Dendritic cell treated with granulocyte-macrophage colony-stimulating factor and Interleukin-4, amounts not matched to agents 40 ng/mL and 50 ng/mL, for 4 days (primary cell): Measurements from ENCODE around the gene CFAP141.
A peak's percentile ranks its signal among the peaks of the same experiment; 100 is the strongest.
"Not testable (repeated sequence)": the region's sequence is repeated elsewhere in the genome, so short reads cannot be mapped to it uniquely, and the experiment has no call there.

Experiments used
- H3K27ac Mint-ChIP-seq: one replicate; pipeline ENCODE4 v1.8.0; 2022; ENCODE audit warnings: mild to moderate bottlenecking, mixed read lengths
- H3K27me3 Mint-ChIP-seq: one replicate; pipeline ENCODE4 v1.8.0; 2022; ENCODE audit warnings: mild to moderate bottlenecking, mixed read lengths
- H3K36me3 Mint-ChIP-seq: one replicate; pipeline ENCODE4 v1.8.0; 2022; ENCODE audit warnings: low read depth, mixed read lengths
- H3K4me1 Mint-ChIP-seq: one replicate; pipeline ENCODE4 v1.8.0; 2022; ENCODE audit warnings: low read depth, mixed read lengths
- H3K4me3 Mint-ChIP-seq: one replicate; pipeline ENCODE4 v1.8.0; 2022; ENCODE audit warnings: mild to moderate bottlenecking, moderate library complexity, mixed read lengths
- H3K9me3 Mint-ChIP-seq: one replicate; pipeline ENCODE4 v1.8.0; 2022; ENCODE audit warnings: mixed read lengths
- intact Hi-C: fragments of 100-400 bp; cut with micrococcal nuclease; formaldehyde crosslinking; loops from one replicate; pipeline ENCODE4 v1.15.0; 2022

CFAP141 gene

GRCh38 chr1:154221278-154222001 is 15.3 kb upstream of the CFAP141 start:
- Mint-ChIP-seq H3K36me3 (peaks cover 90% of the 10 kb centered on the region), H3K4me1 (peaks cover 55% of the 10 kb centered on the region), H3K27ac (peak overlapping the region; percentile 97), H3K9me3 (no peaks in the 10 kb centered on the region), H3K4me3 (peak overlapping the region; percentile 98), H3K27me3 (no peaks in the 10 kb centered on the region)
- intact Hi-C loops: loop anchor here (2.0 kb wide), 1 partner anchor 39 kb away; no protein-coding TSS in a partner anchor

DNA sequence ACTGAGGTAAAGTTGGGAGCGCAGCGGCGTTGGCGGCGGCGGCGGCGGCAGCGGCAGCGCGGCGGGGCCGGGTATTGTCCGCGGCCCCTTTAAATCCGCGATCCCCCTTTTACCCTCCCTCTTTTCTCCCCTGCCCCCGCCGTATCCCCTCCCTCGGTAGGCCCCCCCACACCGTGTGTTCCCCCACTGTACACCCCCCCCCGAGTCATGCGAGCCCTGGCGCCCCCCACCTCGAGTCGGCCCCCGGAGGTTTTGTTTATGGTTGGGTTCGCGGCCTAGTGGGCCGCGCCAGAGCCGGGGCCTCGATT is 14.8 kb upstream of the CFAP141 start:
- H3K36me3 Mint-ChIP-seq: peaks cover 90% of the 10 kb centered on the region
- peak overlapping the region; percentile 98 for H3K4me3 Mint-ChIP-seq
- H3K4me1 Mint-ChIP-seq: peaks cover 49% of the 10 kb centered on the region
- H3K27me3 Mint-ChIP-seq: no peaks in the 10 kb centered on the region
- intact Hi-C loops: loop anchor here (1.0 to 2.0 kb wide), 2 partner anchors 38 to 51 kb away; partner anchors contain the start of gene HAX1
- no peaks in the 10 kb centered on the region for H3K9me3 Mint-ChIP-seq
- H3K27ac Mint-ChIP-seq: peak overlapping the region; percentile 97

- Mint-ChIP-seq H3K27me3 (no peaks in the 10 kb centered on the region), H3K9me3 (no peaks in the 10 kb centered on the region), H3K4me3 (peak within 1 kb of the TSS; percentile 98), H3K27ac (peak within 1 kb of the TSS; percentile 97), H3K36me3 (peaks cover 89% of the 10 kb centered on the region), H3K4me1 (peaks cover 43% of the 10 kb centered on the region)
- intact Hi-C loops: loop anchor here (1.0 to 2.0 kb wide), 2 partner anchors 38 to 52 kb away; partner anchors contain the start of gene HAX1
Measured at GRCh38 chr1:154220071-154220969, 14.2 kb upstream of the CFAP141 start, which contains the start of gene UBAP2L. UBAP2L (plus strand) TSS chr1:154220955; CDS start chr1:154225124, 4,169 bp downstream.

GRCh38 chr1:154219541-154219940 is 13.4 kb upstream of the CFAP141 start:
- Mint-ChIP-seq H3K36me3 (peaks cover 91% of the 10 kb centered on the region), H3K27ac (peak overlapping the region; percentile 97), H3K4me1 (peaks cover 36% of the 10 kb centered on the region), H3K27me3 (no peaks in the 10 kb centered on the region), H3K9me3 (no peaks in the 10 kb centered on the region), H3K4me3 (peak overlapping the region; percentile 98)
- intact Hi-C loops: no loop called here

- Mint-ChIP-seq H3K27ac (peak overlapping the region; percentile 97), H3K36me3 (peaks cover 95% of the 10 kb centered on the region), H3K27me3 (no peaks in the 10 kb centered on the region), H3K4me3 (peak overlapping the region; percentile 71), H3K4me1 (peaks cover 29% of the 10 kb centered on the region), H3K9me3 (no peaks in the 10 kb centered on the region)
- intact Hi-C loops: no loop called here
Measured at GRCh38 chr1:154218545-154218944, 12.4 kb upstream of the CFAP141 start.

DNA sequence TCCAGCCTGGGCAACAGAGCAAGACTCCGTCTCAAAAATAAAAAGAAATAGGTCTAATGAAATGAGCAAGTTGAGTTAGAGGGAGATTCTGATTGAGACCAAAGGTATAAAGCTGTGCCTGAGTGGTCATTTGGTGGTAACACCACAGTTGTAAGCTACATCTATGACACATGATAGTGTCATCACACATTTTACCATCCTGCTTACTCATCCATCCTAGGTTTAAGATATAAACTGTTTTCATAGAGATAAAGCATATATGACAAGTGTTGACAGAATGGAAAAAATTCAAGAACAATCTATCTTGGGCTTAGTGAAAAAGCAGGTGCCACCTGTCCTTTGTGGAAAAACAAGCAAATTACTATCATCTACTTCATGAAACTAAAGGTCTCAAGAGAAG is 7.1 kb upstream of the CFAP141 start:
- Mint-ChIP-seq H3K9me3 (no peaks in the 10 kb centered on the region), H3K27ac (peak overlapping the region; percentile 45), H3K36me3 (peaks cover 99% of the 10 kb centered on the region), H3K4me1 (peaks cover 11% of the 10 kb centered on the region), H3K27me3 (no peaks in the 10 kb centered on the region), H3K4me3 (no peak overlapping the region)
- intact Hi-C loops: no loop called here

DNA sequence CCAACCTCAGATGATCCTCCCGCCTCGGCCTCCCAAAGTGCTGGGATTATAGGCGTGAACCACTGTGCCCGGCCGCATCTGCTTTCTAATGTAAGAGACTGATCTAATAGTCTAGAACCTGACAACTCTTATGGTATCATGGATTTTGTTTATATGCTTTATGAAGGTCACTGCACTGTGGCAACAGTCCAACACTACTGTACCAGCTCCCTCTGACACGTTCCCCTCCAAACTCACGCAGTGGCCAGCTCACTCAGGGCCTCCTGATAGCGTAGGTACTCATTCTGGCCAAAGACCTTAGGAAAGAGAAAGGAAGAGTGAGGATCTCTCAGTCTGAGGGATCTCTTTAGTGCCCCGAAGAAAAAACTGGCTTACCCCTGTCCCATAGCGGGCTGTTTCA is 6.0 kb upstream of the CFAP141 start:
- H3K4me1 Mint-ChIP-seq: no peaks in the 10 kb centered on the region
- H3K27ac Mint-ChIP-seq: peak overlapping the region; percentile 45
- H3K4me3 Mint-ChIP-seq: no peak overlapping the region
- no peaks in the 10 kb centered on the region for H3K27me3 Mint-ChIP-seq
- H3K36me3 Mint-ChIP-seq: peaks cover 99% of the 10 kb centered on the region
- no peaks in the 10 kb centered on the region for H3K9me3 Mint-ChIP-seq
- intact Hi-C loops: no loop called here

- Mint-ChIP-seq H3K36me3 (peaks cover 92% of the 10 kb centered on the region), H3K27ac (peak overlapping the region; percentile 9), H3K27me3 (no peaks in the 10 kb centered on the region), H3K4me1 (no peaks in the 10 kb centered on the region), H3K9me3 (no peaks in the 10 kb centered on the region), H3K4me3 (no peak overlapping the region)
- intact Hi-C loops: no loop called here
Measured at GRCh38 chr1:154208677-154209388, 2.7 kb upstream of the CFAP141 start.

- Mint-ChIP-seq H3K4me3 (no peak overlapping the region), H3K27me3 (no peaks in the 10 kb centered on the region), H3K9me3 (no peaks in the 10 kb centered on the region), H3K36me3 (peaks cover 76% of the 10 kb centered on the region), H3K4me1 (no peaks in the 10 kb centered on the region), H3K27ac (peak overlapping the region; percentile 44)
- intact Hi-C loops: no loop called here
Measured at GRCh38 chr1:154207262-154207661, 1.1 kb upstream of the CFAP141 start.

DNA sequence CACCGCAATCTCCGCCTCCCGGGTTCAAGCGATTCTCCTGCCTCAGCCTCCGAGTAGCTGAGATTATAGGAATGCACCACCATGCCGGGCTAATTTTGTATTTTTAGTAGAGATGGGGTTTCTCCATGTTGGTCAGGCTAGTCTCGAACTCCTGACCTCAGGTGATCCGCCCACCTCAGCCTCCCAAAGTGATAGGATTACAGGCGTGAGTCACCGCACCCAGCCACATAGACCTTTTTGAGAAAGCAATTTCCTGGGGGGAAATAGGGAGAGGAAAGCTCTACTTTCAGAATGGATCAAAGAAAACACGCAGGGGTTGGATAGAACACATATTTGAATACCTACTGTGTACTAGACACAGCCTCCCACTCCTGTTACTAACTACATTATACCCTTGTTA is 355 bp downstream of the CFAP141 start:
- H3K4me3 Mint-ChIP-seq, H3K27ac Mint-ChIP-seq, H3K9me3 Mint-ChIP-seq, H3K4me1 Mint-ChIP-seq, H3K27me3 Mint-ChIP-seq, intact Hi-C loops: not testable (repeated sequence)
- H3K36me3 Mint-ChIP-seq: peaks cover 62% of the 10 kb centered on the region

DNA sequence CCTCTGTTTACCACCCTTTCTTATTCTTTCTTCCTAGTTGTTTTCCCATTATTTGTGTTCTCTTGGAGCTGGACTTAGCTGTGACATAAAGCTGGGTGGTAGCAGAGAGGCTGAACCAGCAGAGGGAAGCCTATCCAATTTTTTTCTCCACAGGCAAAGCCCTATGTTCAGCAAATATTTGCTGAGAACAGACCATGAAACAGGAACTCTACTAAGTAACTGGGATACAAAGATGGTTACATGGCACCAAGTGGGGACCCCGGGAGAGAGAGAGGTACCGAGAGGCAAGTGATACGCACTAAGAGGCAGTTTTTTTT is 6.6 kb downstream of the CFAP141 start:
- Mint-ChIP-seq H3K36me3 (no peaks in the 10 kb centered on the region), H3K4me1 (peaks cover 8% of the 10 kb centered on the region), H3K4me3 (no peak overlapping the region), H3K27me3 (no peaks in the 10 kb centered on the region), H3K27ac (no peak overlapping the region), H3K9me3 (no peaks in the 10 kb centered on the region)
- intact Hi-C loops: loop anchor here (5.0 kb wide), 1 partner anchor 133 kb away; no protein-coding TSS in a partner anchor

DNA sequence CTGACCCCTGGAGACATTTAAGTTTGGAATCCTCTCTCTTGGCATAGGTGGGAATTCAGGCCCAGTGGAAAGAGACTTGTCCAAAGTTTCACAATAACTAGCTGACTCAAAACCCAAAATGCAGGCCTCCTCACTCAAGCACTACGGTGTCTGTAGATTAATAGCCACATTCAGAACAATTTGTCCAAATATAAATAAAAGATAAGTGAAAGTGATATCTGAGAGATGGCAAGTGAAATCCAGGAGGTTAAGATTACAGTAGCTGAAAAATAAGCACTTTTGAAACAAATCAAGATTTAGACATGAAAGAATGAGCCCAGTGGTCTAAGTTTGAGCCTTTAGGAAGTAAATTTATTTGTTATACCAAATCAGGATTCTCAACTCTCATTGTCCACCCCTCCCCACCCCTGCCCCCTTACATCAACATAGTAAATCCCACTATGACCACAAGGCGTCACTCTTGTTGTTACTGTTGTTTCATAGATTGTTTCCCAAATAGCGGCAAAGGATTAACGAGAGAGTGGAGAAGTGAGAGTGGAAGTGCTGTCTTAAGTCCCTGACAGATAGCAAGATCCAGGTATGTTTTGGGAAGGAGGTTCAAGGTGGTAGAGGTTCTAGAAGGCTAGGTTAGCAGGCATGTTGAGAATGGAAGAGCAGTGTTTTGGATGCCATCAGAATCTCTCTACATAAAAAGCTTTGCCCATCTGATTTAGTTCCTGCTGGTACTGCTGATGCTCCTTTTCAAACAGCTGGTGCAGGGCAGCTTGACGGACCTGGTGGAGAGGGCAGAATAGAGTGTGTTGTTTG is 7.2 kb downstream of the CFAP141 start:
- intact Hi-C loops: loop anchor here (5.0 kb wide), 1 partner anchor 133 kb away; no protein-coding TSS in a partner anchor
- H3K27me3 Mint-ChIP-seq: peaks cover 3% of the 10 kb centered on the region
- no peak overlapping the region for H3K27ac Mint-ChIP-seq
- H3K4me1 Mint-ChIP-seq: peaks cover 14% of the 10 kb centered on the region
- H3K9me3 Mint-ChIP-seq: no peaks in the 10 kb centered on the region
- H3K36me3 Mint-ChIP-seq: no peaks in the 10 kb centered on the region
- H3K4me3 Mint-ChIP-seq: no peak overlapping the region

GRCh38 chr1:154193821-154194220 is 12.3 kb downstream of the CFAP141 start:
- intact Hi-C loops: no loop called here
- H3K27ac Mint-ChIP-seq: peak overlapping the region; percentile 9
- H3K27me3 Mint-ChIP-seq: peaks cover 9% of the 10 kb centered on the region
- peaks cover 42% of the 10 kb centered on the region for H3K4me1 Mint-ChIP-seq
- no peak overlapping the region for H3K4me3 Mint-ChIP-seq
- no peaks in the 10 kb centered on the region for H3K9me3 Mint-ChIP-seq
- no peaks in the 10 kb centered on the region for H3K36me3 Mint-ChIP-seq
